GM23338 (cell line): Measurements from ENCODE around the gene UNC93B1. TPM values are rescaled to one million over a fixed set of nuclear protein-coding genes. Genes with fewer than 3 reads are reported as not detected.

Experiments used
- ATAC-seq: fragments of 200-7000 bp; cut with Tn5 transposase; 3 replicates; pipeline ENCODE4 v1.9.1; 2020
- DNase-seq: peaks from one replicate; pipeline ENCODE4 v3.0.0-alpha.2; 2015; ENCODE audit warnings: low spot score
- H2AFZ ChIP-seq: fragments of 200-600 bp; sonication (generic); 2 replicates; pipeline ENCODE4 v1.8.0; 2016; ENCODE audit warnings: antibody characterized with exemption, mild to moderate bottlenecking, moderate library complexity
- H3F3A ChIP-seq: fragments of 200-600 bp; sonication (generic); replicated peaks from 2 replicates; pipeline ENCODE4 v1.8.0; 2017; ENCODE audit warnings: antibody characterized with exemption, mixed run types, low read depth
- H3K27ac ChIP-seq: fragments of 200-600 bp; sonication (generic); 2 replicates; pipeline ENCODE4 v1.6.1; 2016; ENCODE audit warnings: low read depth
- H3K27me3 ChIP-seq: fragments of 200-600 bp; sonication (generic); 2 replicates; pipeline ENCODE4 v1.8.0; 2016; ENCODE audit warnings: mild to moderate bottlenecking, mixed run types, moderate library complexity; ENCODE audit not compliant: insufficient read depth
- H3K36me3 ChIP-seq: fragments of 200-600 bp; sonication (generic); 2 replicates; pipeline ENCODE4 v1.8.0; 2016; ENCODE audit warnings: mild to moderate bottlenecking; ENCODE audit not compliant: insufficient read depth
- H3K4me1 ChIP-seq: fragments of 200-600 bp; sonication (generic); 2 replicates; pipeline ENCODE4 v1.8.0; 2016; ENCODE audit warnings: mild to moderate bottlenecking, moderate library complexity; ENCODE audit not compliant: insufficient read depth
- H3K4me2 ChIP-seq: fragments of 200-600 bp; sonication (generic); 2 replicates; pipeline ENCODE4 v1.7.1; 2017; ENCODE audit warnings: mixed run types
- H3K4me3 ChIP-seq: fragments of 200-600 bp; sonication (generic); 2 replicates; pipeline ENCODE4 v1.6.1; 2016; ENCODE audit warnings: mixed run types
- H3K79me2 ChIP-seq: fragments of 200-600 bp; sonication (generic); replicated peaks from 2 replicates; pipeline ENCODE4 v1.8.0; 2017; ENCODE audit warnings: mild to moderate bottlenecking; ENCODE audit not compliant: insufficient read depth
- H3K9me2 ChIP-seq: fragments of 200-600 bp; sonication (generic); 2 replicates; pipeline ENCODE4 v1.8.0; 2017; ENCODE audit not compliant: insufficient read depth
- H4K20me1 ChIP-seq: fragments of 200-600 bp; sonication (generic); replicated peaks from 2 replicates; pipeline ENCODE4 v1.8.0; 2017; ENCODE audit warnings: mild to moderate bottlenecking; ENCODE audit not compliant: insufficient read depth
- H3K27ac Mint-ChIP-seq: 2 replicates; pipeline ENCODE4 v1.8.0; 2020; ENCODE audit warnings: inconsistent platforms, mild to moderate bottlenecking, moderate library complexity, mixed read lengths
- H3K27me3 Mint-ChIP-seq: 3 replicates; pipeline ENCODE4 v1.8.0; 2022; ENCODE audit warnings: low read depth, mild to moderate bottlenecking, moderate library complexity, mixed read lengths, inconsistent platforms; ENCODE audit not compliant: insufficient read depth, poor library complexity
- H3K36me3 Mint-ChIP-seq: 3 replicates; pipeline ENCODE4 v1.8.0; 2021; ENCODE audit warnings: low read depth, mild to moderate bottlenecking, inconsistent platforms, moderate library complexity, mixed read lengths
- H3K4me1 Mint-ChIP-seq: 3 replicates; pipeline ENCODE4 v1.8.0; 2020; ENCODE audit warnings: mild to moderate bottlenecking, inconsistent platforms, mixed read lengths
- H3K4me3 Mint-ChIP-seq: 3 replicates; pipeline ENCODE4 v1.8.0; 2021; ENCODE audit warnings: moderate library complexity, mild to moderate bottlenecking, inconsistent platforms, mixed read lengths
- H3K9me3 Mint-ChIP-seq: 3 replicates; pipeline ENCODE4 v1.8.0; 2020; ENCODE audit warnings: moderate library complexity, mild to moderate bottlenecking, inconsistent platforms, mixed read lengths
- CREB1 ChIP-seq: fragments of 250-450 bp; sonication (Bioruptor Pico); IDR thresholded peaks from 2 replicates; pipeline ENCODE4 v1.5.0; 2020; ENCODE audit warnings: low read depth, mild to moderate bottlenecking, moderate library complexity
- EZH2 ChIP-seq: fragments of 200-600 bp; sonication (generic); IDR thresholded peaks from one replicate; pipeline ENCODE4 v1.8.0; 2017; ENCODE audit warnings: antibody characterized with exemption, mild to moderate bottlenecking, low read depth; ENCODE audit not compliant: unreplicated experiment
- EZH2phosphoT487 ChIP-seq: fragments of 200-600 bp; sonication (generic); IDR thresholded peaks from one replicate; pipeline ENCODE4 v1.8.1; 2018; ENCODE audit warnings: antibody characterized with exemption; ENCODE audit not compliant: unreplicated experiment
- JUNB ChIP-seq: IDR thresholded peaks from one replicate; pipeline ENCODE4 v1.6.1; 2016; ENCODE audit warnings: antibody characterized with exemption; ENCODE audit not compliant: unreplicated experiment
- NANOG ChIP-seq: IDR thresholded peaks from 2 replicates; pipeline ENCODE4 v1.6.1; 2016; ENCODE audit warnings: antibody characterized with exemption, borderline replicate concordance
- POLR2AphosphoS5 ChIP-seq: IDR thresholded peaks from 2 replicates; pipeline ENCODE4 v1.6.1; 2016; ENCODE audit warnings: antibody characterized with exemption, low read depth
- STAT1 ChIP-seq: IDR thresholded peaks from one replicate; pipeline ENCODE4 v1.6.1; 2016; ENCODE audit warnings: antibody characterized with exemption; ENCODE audit not compliant: unreplicated experiment
- ZNF114 ChIP-seq: fragments of 250-450 bp; sonication (Bioruptor Pico); IDR thresholded peaks from 2 replicates; pipeline ENCODE4 v1.5.0; 2020; ENCODE audit warnings: mild to moderate bottlenecking, moderate library complexity
- ZNF331 ChIP-seq: fragments of 250-450 bp; sonication (Bioruptor Pico); IDR thresholded peaks from 2 replicates; pipeline ENCODE4 v1.5.0; 2020; ENCODE audit warnings: low read depth, mild to moderate bottlenecking, moderate library complexity
- polyA plus RNA-seq: library from polyadenylated mRNA; unstranded; fragments of >200 nt; fragmentation: Nextera tagmentation; extraction: Ambion mirVana; gene quantifications from 2 replicates; pipeline ENCODE4 v1.2.1, GENCODE V29; 2016
- total RNA-seq: library from RNA; depleted of rRNA; stranded (reverse); fragments of >200 nt; shearing (Covaris generic); gene quantifications from 2 replicates; pipeline ENCODE4 v1.2.3, GENCODE V29; 2014
- TF ChIP-seq, protein P1 (sequence below): IDR thresholded peaks from 2 replicates; pipeline ENCODE4 v1.6.1; 2016; ENCODE audit warnings: antibody characterized with exemption
- TF ChIP-seq, protein P2 (sequence below): fragments of 250-450 bp; sonication (Bioruptor Pico); IDR thresholded peaks from 2 replicates; pipeline ENCODE4 v1.5.0; 2020; ENCODE audit warnings: mild to moderate bottlenecking, moderate library complexity
- TF ChIP-seq, protein P3 (sequence below): IDR thresholded peaks from one replicate; pipeline ENCODE4 v1.6.1; 2018; ENCODE audit warnings: antibody characterized with exemption; ENCODE audit not compliant: unreplicated experiment
- TF ChIP-seq, protein P4 (sequence below), 2 experiments: fragments of 200-600 bp in 1 of 2; sonication (generic) in 1 of 2; conservative IDR thresholded peaks; 2 replicates each; pipeline versions ENCODE4 v1.5.1 to v1.6.1; 2016 to 2017; ENCODE audit warnings: antibody characterized with exemption in 2 of 2, low read depth in 2 of 2, mild to moderate bottlenecking in 2 of 2, moderate library complexity in 1 of 2

UNC93B1 gene
- total and polyA plus RNA-seq, 2 experiments from 2014 or later: 16.2 to 34.4 TPM

GRCh38 chr11:68039526-68040086 lies 35.7 kb upstream of the UNC93B1 start:
- no peaks in the 10 kb centered on the region for H3K79me2 ChIP-seq
- H3K27me3 Mint-ChIP-seq: peaks cover 14% of the 10 kb centered on the region
- peaks cover 10% of the 10 kb centered on the region; the same call in 1 of the 2 replicates for H3F3A ChIP-seq
- no peak overlapping the region for H2AFZ ChIP-seq
- peak; percentile 9 for ATAC-seq
- H3K9me3 Mint-ChIP-seq: no peaks in the 10 kb centered on the region
- H3K27ac ChIP-seq: 0 out of 2 replicates have a peak overlapping the region, but pooled peaks have one; percentile 50
- peaks cover 7% of the 10 kb centered on the region for H3K4me1 Mint-ChIP-seq
- H3K4me1 ChIP-seq: peaks cover 18% of the 10 kb centered on the region
- peak overlapping the region; percentile 66 for H3K4me3 ChIP-seq
- H3K4me2 ChIP-seq: peak overlapping the region; percentile 90; the same call in 1 of the 2 replicates
- peak overlapping the region; percentile 55 for H3K4me3 Mint-ChIP-seq
- no peaks in the 10 kb centered on the region for H3K9me2 ChIP-seq
- H3K36me3 Mint-ChIP-seq: peaks cover 3% of the 10 kb centered on the region; the same call in 1 of the 3 replicates
- H4K20me1 ChIP-seq: no peaks in the 10 kb centered on the region
- peak overlapping the region; percentile 52; the same call in 1 of the 2 replicates for H3K27ac Mint-ChIP-seq
- H3K27me3 ChIP-seq: no peaks in the 10 kb centered on the region
- DNase-seq: peak; percentile 44
- TF ChIP-seq EZH2phosphoT487: no peak
- TF ChIP-seq EZH2: no peak
- TF ChIP-seq ZNF114 (CRISPR knock-in tag): no peak
- TF ChIP-seq, protein P1, sequence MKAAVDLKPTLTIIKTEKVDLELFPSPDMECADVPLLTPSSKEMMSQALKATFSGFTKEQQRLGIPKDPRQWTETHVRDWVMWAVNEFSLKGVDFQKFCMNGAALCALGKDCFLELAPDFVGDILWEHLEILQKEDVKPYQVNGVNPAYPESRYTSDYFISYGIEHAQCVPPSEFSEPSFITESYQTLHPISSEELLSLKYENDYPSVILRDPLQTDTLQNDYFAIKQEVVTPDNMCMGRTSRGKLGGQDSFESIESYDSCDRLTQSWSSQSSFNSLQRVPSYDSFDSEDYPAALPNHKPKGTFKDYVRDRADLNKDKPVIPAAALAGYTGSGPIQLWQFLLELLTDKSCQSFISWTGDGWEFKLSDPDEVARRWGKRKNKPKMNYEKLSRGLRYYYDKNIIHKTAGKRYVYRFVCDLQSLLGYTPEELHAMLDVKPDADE: no peak
- no peak for TF ChIP-seq STAT1
- TF ChIP-seq ZNF331 (CRISPR knock-in tag): no peak
- no peak for TF ChIP-seq POLR2AphosphoS5
- TF ChIP-seq, protein P2, sequence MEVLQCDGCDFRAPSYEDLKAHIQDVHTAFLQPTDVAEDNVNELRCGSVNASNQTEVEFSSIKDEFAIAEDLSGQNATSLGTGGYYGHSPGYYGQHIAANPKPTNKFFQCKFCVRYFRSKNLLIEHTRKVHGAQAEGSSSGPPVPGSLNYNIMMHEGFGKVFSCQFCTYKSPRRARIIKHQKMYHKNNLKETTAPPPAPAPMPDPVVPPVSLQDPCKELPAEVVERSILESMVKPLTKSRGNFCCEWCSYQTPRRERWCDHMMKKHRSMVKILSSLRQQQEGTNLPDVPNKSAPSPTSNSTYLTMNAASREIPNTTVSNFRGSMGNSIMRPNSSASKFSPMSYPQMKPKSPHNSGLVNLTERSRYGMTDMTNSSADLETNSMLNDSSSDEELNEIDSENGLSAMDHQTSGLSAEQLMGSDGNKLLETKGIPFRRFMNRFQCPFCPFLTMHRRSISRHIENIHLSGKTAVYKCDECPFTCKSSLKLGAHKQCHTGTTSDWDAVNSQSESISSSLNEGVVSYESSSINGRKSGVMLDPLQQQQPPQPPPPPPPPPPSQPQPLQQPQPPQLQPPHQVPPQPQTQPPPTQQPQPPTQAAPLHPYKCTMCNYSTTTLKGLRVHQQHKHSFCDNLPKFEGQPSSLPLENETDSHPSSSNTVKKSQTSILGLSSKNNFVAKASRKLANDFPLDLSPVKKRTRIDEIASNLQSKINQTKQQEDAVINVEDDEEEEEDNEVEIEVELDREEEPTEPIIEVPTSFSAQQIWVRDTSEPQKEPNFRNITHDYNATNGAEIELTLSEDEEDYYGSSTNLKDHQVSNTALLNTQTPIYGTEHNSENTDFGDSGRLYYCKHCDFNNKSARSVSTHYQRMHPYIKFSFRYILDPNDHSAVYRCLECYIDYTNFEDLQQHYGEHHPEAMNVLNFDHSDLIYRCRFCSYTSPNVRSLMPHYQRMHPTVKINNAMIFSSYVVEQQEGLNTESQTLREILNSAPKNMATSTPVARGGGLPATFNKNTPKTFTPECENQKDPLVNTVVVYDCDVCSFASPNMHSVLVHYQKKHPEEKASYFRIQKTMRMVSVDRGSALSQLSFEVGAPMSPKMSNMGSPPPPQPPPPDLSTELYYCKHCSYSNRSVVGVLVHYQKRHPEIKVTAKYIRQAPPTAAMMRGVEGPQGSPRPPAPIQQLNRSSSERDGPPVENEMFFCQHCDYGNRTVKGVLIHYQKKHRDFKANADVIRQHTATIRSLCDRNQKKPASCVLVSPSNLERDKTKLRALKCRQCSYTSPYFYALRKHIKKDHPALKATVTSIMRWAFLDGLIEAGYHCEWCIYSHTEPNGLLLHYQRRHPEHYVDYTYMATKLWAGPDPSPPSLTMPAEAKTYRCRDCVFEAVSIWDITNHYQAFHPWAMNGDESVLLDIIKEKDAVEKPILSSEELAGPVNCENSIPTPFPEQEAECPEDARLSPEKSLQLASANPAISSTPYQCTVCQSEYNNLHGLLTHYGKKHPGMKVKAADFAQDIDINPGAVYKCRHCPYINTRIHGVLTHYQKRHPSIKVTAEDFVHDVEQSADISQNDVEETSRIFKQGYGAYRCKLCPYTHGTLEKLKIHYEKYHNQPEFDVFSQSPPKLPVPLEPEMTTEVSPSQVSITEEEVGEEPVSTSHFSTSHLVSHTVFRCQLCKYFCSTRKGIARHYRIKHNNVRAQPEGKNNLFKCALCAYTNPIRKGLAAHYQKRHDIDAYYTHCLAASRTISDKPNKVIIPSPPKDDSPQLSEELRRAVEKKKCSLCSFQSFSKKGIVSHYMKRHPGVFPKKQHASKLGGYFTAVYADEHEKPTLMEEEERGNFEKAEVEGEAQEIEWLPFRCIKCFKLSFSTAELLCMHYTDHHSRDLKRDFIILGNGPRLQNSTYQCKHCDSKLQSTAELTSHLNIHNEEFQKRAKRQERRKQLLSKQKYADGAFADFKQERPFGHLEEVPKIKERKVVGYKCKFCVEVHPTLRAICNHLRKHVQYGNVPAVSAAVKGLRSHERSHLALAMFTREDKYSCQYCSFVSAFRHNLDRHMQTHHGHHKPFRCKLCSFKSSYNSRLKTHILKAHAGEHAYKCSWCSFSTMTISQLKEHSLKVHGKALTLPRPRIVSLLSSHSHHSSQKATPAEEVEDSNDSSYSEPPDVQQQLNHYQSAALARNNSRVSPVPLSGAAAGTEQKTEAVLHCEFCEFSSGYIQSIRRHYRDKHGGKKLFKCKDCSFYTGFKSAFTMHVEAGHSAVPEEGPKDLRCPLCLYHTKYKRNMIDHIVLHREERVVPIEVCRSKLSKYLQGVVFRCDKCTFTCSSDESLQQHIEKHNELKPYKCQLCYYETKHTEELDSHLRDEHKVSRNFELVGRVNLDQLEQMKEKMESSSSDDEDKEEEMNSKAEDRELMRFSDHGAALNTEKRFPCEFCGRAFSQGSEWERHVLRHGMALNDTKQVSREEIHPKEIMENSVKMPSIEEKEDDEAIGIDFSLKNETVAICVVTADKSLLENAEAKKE (CRISPR knock-in tag): no peak
- no peak for TF ChIP-seq CREB1
- TF ChIP-seq, protein P3, sequence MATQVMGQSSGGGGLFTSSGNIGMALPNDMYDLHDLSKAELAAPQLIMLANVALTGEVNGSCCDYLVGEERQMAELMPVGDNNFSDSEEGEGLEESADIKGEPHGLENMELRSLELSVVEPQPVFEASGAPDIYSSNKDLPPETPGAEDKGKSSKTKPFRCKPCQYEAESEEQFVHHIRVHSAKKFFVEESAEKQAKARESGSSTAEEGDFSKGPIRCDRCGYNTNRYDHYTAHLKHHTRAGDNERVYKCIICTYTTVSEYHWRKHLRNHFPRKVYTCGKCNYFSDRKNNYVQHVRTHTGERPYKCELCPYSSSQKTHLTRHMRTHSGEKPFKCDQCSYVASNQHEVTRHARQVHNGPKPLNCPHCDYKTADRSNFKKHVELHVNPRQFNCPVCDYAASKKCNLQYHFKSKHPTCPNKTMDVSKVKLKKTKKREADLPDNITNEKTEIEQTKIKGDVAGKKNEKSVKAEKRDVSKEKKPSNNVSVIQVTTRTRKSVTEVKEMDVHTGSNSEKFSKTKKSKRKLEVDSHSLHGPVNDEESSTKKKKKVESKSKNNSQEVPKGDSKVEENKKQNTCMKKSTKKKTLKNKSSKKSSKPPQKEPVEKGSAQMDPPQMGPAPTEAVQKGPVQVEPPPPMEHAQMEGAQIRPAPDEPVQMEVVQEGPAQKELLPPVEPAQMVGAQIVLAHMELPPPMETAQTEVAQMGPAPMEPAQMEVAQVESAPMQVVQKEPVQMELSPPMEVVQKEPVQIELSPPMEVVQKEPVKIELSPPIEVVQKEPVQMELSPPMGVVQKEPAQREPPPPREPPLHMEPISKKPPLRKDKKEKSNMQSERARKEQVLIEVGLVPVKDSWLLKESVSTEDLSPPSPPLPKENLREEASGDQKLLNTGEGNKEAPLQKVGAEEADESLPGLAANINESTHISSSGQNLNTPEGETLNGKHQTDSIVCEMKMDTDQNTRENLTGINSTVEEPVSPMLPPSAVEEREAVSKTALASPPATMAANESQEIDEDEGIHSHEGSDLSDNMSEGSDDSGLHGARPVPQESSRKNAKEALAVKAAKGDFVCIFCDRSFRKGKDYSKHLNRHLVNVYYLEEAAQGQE: no peak
- TF ChIP-seq, protein P4, sequence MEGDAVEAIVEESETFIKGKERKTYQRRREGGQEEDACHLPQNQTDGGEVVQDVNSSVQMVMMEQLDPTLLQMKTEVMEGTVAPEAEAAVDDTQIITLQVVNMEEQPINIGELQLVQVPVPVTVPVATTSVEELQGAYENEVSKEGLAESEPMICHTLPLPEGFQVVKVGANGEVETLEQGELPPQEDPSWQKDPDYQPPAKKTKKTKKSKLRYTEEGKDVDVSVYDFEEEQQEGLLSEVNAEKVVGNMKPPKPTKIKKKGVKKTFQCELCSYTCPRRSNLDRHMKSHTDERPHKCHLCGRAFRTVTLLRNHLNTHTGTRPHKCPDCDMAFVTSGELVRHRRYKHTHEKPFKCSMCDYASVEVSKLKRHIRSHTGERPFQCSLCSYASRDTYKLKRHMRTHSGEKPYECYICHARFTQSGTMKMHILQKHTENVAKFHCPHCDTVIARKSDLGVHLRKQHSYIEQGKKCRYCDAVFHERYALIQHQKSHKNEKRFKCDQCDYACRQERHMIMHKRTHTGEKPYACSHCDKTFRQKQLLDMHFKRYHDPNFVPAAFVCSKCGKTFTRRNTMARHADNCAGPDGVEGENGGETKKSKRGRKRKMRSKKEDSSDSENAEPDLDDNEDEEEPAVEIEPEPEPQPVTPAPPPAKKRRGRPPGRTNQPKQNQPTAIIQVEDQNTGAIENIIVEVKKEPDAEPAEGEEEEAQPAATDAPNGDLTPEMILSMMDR (conservative IDR thresholded peaks at IDR 0.05; ENCODE audit: low read depth in 2 of 2): no peak
- no peak for TF ChIP-seq NANOG
- TF ChIP-seq JUNB: no peak
- no peaks in the 10 kb centered on the region for H3K36me3 ChIP-seq
